GM10266 (cell line): ENCODE measurements around the gene FBP1.

Experiments
- DNase-seq: peaks from one replicate; pipeline ENCODE4 v3.0.0; 2012; ENCODE audit errors: extremely low spot score
- TF ChIP-seq, protein P1 (sequence below): IDR thresholded peaks from 2 replicates; pipeline ENCODE4 v1.5.1; 2012; ENCODE audit warnings: mild to moderate bottlenecking, low read depth; ENCODE audit not compliant: control insufficient read depth, insufficient read depth; ENCODE audit errors: missing control alignments

FBP1 gene

DNA sequence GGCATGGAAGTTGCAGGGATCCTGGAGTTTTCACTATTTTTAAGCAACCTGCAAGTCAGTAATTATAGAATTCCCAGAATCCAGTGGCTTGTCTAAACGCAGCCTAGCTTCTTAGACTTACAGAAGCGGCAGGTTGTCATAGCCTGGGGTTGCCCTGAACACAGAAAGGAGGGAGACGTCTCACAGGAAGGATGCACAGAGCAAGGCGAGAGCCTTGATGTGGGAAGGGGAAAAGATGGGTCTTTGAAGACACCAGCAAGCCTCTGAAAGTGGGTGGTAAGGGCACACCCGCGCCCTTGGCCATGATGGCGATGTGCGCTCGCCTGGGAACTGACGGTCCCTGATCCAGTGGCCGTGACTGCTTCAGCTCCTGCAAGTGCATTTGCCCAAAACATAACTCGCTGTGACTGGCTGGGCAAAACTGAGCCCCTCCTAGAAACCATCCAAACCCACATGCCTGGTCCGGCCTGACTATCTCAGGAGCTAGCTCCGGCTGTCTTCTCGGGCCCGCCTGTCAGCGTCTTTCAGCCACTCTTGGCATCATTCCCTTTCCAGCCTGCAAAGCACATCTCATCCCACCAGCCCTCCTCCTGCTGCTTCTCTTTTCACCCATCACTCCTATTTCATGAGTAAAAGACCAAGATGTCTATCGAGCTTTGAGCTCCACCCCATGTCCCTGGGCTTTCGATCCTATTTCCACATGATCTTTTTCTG lies 17.1 kb downstream of the FBP1 start:
- TF ChIP-seq, protein P1, sequence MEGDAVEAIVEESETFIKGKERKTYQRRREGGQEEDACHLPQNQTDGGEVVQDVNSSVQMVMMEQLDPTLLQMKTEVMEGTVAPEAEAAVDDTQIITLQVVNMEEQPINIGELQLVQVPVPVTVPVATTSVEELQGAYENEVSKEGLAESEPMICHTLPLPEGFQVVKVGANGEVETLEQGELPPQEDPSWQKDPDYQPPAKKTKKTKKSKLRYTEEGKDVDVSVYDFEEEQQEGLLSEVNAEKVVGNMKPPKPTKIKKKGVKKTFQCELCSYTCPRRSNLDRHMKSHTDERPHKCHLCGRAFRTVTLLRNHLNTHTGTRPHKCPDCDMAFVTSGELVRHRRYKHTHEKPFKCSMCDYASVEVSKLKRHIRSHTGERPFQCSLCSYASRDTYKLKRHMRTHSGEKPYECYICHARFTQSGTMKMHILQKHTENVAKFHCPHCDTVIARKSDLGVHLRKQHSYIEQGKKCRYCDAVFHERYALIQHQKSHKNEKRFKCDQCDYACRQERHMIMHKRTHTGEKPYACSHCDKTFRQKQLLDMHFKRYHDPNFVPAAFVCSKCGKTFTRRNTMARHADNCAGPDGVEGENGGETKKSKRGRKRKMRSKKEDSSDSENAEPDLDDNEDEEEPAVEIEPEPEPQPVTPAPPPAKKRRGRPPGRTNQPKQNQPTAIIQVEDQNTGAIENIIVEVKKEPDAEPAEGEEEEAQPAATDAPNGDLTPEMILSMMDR, result no peak
- no peak for DNase-seq

DNA sequence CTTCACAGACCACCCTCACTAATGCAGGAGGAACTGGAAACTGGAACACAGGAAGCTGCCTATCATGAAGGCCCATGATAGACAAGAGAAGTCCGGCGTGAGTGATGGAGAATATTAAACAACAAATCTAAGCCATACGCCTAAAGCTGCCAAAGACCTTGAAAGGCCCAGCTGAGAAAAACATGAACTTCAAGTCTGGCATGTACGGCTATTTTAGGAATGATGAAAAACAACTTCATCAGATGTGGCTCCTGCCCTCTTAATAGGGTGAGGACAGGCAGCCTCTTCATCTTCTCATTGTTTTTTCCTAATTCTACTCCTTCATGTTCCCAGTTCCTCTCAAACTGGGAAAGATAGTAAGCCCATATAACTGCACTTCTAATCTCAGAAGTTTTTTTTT lies 20.3 kb downstream of the FBP1 start:
- TF ChIP-seq, protein P1, result no peak
- DNase-seq, result no peak

DNA sequence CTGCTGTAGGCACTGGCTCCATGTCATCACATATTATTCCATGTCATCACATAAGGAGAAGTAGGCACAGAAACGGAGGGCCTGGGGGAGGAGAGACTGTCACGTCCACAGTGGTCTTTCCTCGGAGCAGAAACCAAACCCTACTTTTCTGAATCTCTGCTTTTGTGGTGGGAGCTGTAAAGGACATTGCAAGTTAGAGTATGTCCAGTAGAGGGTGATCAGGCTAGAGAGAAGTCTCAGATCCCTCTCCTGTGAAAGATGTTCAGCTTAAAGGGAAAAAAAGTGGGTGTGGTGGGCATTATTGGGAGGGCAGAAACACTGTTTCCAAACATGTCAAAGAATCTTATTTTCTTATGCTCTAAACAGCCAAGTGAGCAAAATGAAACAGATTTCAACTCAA lies 26.3 kb downstream of the FBP1 start:
- TF ChIP-seq, protein P1, result no peak
- no peak for DNase-seq

DNA sequence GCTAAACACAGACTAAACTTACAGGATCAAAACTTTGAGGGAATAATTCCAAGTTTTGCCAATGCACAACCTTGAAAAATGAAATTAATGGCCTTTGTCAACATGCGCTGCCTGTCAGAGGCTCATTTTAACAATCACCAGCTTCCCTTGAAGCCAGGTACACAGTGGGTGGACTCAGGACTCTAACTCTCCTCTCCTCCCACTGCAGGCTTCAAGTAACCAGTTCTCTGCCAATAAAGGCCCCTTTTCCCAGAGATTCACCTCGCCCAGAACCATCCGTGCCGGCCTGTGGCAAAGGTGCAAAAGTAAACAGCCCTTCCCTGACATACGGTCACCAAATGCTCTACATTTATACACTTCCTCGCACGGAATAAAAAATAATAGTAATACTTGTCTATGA lies 27.2 kb downstream of the FBP1 start:
- DNase-seq, result no peak
- TF ChIP-seq, protein P1, result no peak

DNA sequence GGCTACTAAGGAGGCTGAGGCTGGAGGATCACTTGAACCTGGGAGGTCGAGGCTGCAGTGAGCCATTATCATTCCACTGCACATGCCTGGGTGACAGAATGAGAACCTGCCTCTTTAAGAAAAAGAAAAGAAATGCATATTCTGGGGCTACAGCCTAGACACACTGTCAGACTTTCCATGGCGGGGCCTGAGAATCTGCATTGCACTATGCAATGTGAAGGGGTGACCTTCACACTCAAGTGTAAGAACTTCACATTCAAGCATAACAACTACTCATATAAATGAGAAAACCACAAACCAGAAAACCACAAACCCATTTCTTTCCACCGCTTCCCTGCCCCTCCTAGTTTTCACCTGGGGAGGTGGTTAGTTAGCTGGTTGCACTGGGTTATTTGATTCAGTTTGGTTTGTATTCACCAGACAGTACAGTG lies 27.7 kb downstream of the FBP1 start:
- no peak for DNase-seq
- TF ChIP-seq, protein P1, result no peak

DNA sequence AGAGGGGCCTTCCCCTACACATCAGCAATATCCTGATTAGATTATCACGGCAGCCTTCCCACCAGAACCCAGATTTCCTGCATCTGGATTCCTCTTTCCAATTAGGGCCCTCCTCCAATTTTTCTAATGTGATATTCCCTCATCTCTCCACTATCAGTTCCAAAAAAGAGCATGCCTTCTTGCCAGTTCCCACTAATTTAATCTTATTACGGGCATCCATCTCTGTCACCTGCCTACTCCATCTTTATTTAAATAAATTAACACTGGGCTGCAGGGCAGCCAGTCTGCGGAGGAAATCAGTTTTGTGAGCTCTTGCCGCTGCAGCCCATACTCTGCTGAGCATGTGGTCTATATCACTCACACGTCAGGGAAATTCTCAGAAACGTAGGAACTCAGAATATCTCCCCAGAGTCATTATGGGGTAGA lies 29.1 kb downstream of the FBP1 start:
- TF ChIP-seq, protein P1, result no peak
- no peak for DNase-seq

DNA sequence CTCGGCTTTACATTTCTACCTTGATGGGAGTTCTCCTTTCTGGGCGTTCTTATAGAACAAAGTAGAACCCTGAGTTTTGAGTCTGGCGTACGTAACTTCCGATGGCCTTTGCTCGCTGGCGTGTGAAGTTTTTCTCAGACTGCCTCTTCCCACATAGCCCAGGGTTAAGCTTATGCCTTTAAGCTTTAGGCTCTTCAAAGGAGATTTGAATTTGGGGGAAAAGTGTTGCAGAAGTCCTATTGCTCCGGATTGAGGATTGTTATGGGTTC lies 32.0 kb downstream of the FBP1 start:
- no peak for DNase-seq
- TF ChIP-seq, protein P1, result no peak
